Upper lobe of left lung (tissue), 6 donors: ENCODE results near the gene PHETA1. TPM values are rescaled to one million over a fixed set of nuclear protein-coding genes. Genes with fewer than 3 reads are reported as not detected.
A peak's percentile ranks its signal among the peaks of the same experiment; 100 is the strongest.

ENCODE experiments used
- ATAC-seq, 2 donors: fragments of 200-7000 bp; cut with Tn5 transposase; one replicate each; pipeline ENCODE4 v1.9.1; 2022; ENCODE audit warnings: mild to moderate bottlenecking in 2 of 2, moderate library complexity in 2 of 2; ENCODE audit not compliant: low FRiP score in 2 of 2
- DNase-seq, 2 donors: peaks; one replicate each; pipeline ENCODE4 v3.0.0-alpha.2; 2019 to 2020
- H3K27ac ChIP-seq, 4 donors: fragments of 200-600 bp; sonication (generic); one replicate each; pipeline ENCODE4 v1.5.1; 2016 to 2019
- H3K27me3 ChIP-seq, 4 donors: fragments of 200-600 bp; sonication (generic); one replicate each; pipeline ENCODE4 v1.5.1; 2017 to 2019
- H3K36me3 ChIP-seq, 4 donors: fragments of 200-600 bp; sonication (generic); one replicate each; pipeline ENCODE4 v1.5.1; 2016 to 2019
- H3K4me1 ChIP-seq, 4 donors: fragments of 200-600 bp; sonication (generic); one replicate each; pipeline ENCODE4 v1.5.1; 2018 to 2019
- H3K4me3 ChIP-seq, 4 donors: fragments of 200-600 bp; sonication (generic); one replicate each; pipeline ENCODE4 v1.5.1; 2017 to 2019; ENCODE audit warnings: mild to moderate bottlenecking in 2 of 4, moderate library complexity in 1 of 4
- H3K9me3 ChIP-seq, 4 donors: fragments of 200-600 bp; sonication (generic); one replicate each; pipeline ENCODE4 v1.5.1; 2018 to 2019
- EP300 ChIP-seq, 4 donors: sonication (generic); formaldehyde crosslinking; IDR thresholded peaks; one replicate each; pipeline ENCODE4 v1.5.1; 2017; ENCODE audit warnings: antibody characterized with exemption in 4 of 4, control low read depth in 2 of 4
- POLR2A ChIP-seq, 4 donors: fragments of 450-650 bp; IDR thresholded peaks; one replicate each; pipeline ENCODE4 v1.5.1; 2016 to 2017; ENCODE audit warnings: antibody characterized with exemption in 4 of 4, mild to moderate bottlenecking in 2 of 4
- POLR2AphosphoS5 ChIP-seq, 2 donors: sonication (generic); formaldehyde crosslinking; IDR thresholded peaks; one replicate each; pipeline ENCODE4 v1.5.1; 2017; ENCODE audit warnings: antibody characterized with exemption in 2 of 2
- WGBS, 2 donors: methylation state at CpG; one replicate each; pipeline ENCODE4 v1.1.5; 2017 to 2018; 5-methylcytosine and 5-hydroxymethylcytosine counted together
- total RNA-seq, 6 donors: library from RNA; depleted of rRNA in 4 of 6; stranded (reverse); fragments of >200 nt in 4 of 6; gene quantifications; one replicate each; pipeline versions ENCODE4 v1.1.0 to v1.2.1, GENCODE V29; 2016 to 2021
- TF ChIP-seq, protein P1 (sequence below), 6 experiments: fragments of 450-650 bp in 4 of 6; fragments of 200-600 bp in 2 of 6; sonication (generic) in 2 of 6; IDR thresholded peaks; one replicate each; pipeline ENCODE4 v1.5.1; 2016 to 2019; ENCODE audit warnings: antibody characterized with exemption in 6 of 6
- donor health status: DM: no; HTN: no; CAD: no; lungs with moderate emphysema.
- donor health status: DM: no; HTN: yes; CAD: no; lungs with severe emphysema.

PHETA1 gene
- total RNA-seq, 6 donors from 2014 or later = 9.1 to 24.6 (median 21.2) TPM

DNA sequence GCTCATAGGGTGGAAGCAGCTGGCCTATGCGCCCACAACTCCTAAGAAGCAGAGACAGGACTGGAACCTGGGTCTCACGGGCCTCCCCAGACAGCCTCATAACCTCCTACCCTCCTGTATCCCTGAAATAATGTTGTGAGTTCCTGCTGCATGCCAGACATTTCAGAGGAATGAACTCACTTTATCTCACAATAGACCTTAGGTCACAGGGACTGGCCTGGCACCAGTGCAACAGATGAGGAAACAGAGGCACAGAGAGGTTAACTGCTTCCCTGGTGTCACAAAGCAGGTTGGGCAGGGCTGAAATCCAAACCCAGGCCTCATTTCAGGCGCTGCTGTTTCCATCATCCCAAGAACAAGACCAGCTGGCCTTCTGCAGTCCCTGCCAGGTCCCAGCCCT is 5.3 kb downstream of the PHETA1 start:
- Histone ChIP-seq H3K36me3 (peaks cover 0 to 20% (median 7%) of the 10 kb centered on the region in 4 donors), H3K9me3 (no peaks in the 10 kb centered on the region), H3K4me1 (peaks cover 6 to 32% (median 20%) of the 10 kb centered on the region in 4 donors), H3K4me3 (no peak overlapping the region), H3K27ac (no peak overlapping the region), H3K27me3 (no peaks in the 10 kb centered on the region)
- DNase-seq (no peak), ATAC-seq (no peak)
- TF ChIP-seq, protein P1, sequence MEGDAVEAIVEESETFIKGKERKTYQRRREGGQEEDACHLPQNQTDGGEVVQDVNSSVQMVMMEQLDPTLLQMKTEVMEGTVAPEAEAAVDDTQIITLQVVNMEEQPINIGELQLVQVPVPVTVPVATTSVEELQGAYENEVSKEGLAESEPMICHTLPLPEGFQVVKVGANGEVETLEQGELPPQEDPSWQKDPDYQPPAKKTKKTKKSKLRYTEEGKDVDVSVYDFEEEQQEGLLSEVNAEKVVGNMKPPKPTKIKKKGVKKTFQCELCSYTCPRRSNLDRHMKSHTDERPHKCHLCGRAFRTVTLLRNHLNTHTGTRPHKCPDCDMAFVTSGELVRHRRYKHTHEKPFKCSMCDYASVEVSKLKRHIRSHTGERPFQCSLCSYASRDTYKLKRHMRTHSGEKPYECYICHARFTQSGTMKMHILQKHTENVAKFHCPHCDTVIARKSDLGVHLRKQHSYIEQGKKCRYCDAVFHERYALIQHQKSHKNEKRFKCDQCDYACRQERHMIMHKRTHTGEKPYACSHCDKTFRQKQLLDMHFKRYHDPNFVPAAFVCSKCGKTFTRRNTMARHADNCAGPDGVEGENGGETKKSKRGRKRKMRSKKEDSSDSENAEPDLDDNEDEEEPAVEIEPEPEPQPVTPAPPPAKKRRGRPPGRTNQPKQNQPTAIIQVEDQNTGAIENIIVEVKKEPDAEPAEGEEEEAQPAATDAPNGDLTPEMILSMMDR (IDR thresholded peaks at IDR 0.05) = no peak
- TF ChIP-seq EP300 (IDR thresholded peaks at IDR 0.05) (no peak), POLR2AphosphoS5 (IDR thresholded peaks at IDR 0.05) (no peak)
- 84 to 86% methylated on average over 3 of the region's 3 CpGs for WGBS, 2 donors

DNA sequence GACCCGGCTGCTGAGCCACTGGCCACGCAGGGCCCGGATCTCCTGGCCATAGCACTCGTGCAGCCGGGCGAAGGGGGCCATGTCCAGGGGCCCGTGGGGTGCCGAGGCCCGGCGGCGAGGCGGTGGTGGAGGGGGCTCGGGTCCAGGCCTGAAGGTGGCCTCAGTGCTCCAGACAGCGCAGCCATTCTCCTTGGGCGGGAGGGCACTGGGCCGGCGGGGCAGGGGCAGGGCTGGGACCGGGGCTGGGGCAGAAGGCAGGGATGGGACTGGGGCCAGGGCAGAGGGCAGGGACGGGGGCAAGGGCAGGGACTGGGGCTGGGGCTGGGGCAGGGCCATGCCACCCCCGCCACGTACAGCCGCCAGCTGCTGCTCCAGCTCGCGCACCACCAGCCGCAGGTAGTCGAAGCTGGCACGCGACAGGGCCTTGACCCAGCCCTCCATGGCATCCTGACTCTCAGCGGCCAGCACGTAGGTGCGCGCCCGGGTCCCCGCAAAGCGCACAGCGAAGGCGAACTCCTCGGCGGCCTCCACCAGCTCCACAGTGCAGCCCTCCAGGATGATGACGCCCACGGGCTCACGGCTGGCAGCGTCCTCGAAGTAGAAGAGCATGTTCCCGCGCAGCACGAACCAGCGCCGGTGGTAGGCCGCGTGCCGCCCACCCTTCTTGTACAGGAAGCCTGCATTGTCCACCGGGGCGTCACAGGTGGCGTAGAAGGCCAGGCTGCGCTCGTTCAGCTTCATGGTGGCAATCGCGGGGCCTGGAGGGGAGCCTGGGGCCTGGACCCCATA is 6.0 kb downstream of the PHETA1 start:
- Histone ChIP-seq H3K27ac (peak overlapping the region in 2 of 4 donors; percentile 71 to 73), H3K9me3 (no peaks in the 10 kb centered on the region), H3K27me3 (no peaks in the 10 kb centered on the region), H3K4me3 (no peak overlapping the region), H3K4me1 (peaks cover 4 to 29% (median 14%) of the 10 kb centered on the region in 4 donors), H3K36me3 (peaks cover 0 to 20% (median 7%) of the 10 kb centered on the region in 4 donors)
- 96 to 98% methylated on average over 27 to 51 of the region's 59 CpGs for WGBS, 2 donors
- TF ChIP-seq EP300 (IDR thresholded peaks at IDR 0.05) = no peak
- TF ChIP-seq, protein P1 (IDR thresholded peaks at IDR 0.05) = no peak
- TF ChIP-seq POLR2A (IDR thresholded peaks at IDR 0.05) = no peak
- TF ChIP-seq POLR2AphosphoS5 (IDR thresholded peaks at IDR 0.05) = no peak
- DNase-seq = peak in 1 of 2 donors; percentile 84
- ATAC-seq = no peak

DNA sequence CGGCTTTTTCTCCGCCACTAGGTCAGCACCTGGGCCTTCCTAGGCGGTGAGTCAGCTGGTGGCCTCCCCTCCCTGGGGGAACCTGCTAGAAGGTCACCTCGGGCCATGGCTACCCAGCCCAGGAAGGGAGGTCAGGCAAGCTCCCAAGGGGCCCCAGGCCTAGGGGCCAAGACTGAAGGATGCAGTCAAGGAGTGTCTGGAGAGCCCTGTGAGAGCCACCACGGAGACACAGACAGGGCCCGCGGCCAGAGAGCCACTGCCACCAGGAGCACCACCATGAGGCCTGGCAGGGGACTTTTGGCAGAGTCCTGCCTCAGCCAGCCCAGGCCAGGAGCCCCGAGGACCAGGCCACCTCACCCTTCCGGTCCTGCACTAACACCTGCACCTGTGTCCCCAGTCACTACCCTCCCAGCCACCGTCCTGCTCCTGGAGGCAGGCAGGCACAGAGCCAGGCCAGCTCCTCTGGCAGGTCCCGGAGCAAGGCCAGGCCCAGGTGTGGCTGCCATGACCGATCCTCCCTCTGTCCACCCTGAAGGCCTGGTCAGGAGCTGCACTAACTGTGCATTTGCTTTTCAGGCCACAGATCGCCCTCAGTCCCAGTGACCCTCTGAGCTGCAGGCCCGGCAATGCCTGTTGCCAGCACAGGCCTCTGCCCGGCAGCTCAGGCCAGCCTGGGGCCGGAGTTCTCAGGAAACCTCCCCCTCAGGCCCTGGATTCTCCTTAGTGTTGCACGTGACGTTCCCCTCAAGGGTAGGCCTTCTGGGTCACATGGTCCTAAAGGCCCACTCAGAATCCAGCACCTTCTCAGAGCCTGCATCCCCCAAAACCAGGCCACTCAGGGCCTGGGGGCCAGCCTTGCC is 6.9 kb downstream of the PHETA1 start:
- peak in 1 of 4 donors; percentile 8 for TF ChIP-seq POLR2A (IDR thresholded peaks at IDR 0.05)
- TF ChIP-seq POLR2AphosphoS5 (IDR thresholded peaks at IDR 0.05) = no peak
- TF ChIP-seq, protein P1 (IDR thresholded peaks at IDR 0.05) = peak in 1 of 6 experiments; percentile 19
- no peaks in the 10 kb centered on the region for H3K9me3 ChIP-seq
- no peak overlapping the region for H3K4me3 ChIP-seq
- H3K36me3 ChIP-seq = peaks cover 0 to 20% (median 7%) of the 10 kb centered on the region in 4 donors
- peak; percentile 75 to 82 for DNase-seq
- peak; percentile 41 to 83 for ATAC-seq
- H3K27me3 ChIP-seq = no peaks in the 10 kb centered on the region
- peak overlapping the region in 3 of 4 donors; percentile 44 to 73 (median 71) for H3K27ac ChIP-seq
- 75% methylated on average over 12 of the region's 18 CpGs; no CpG with 5 or more reads in 1 of the 2 donors for WGBS, 2 donors
- peaks cover 0 to 20% (median 5%) of the 10 kb centered on the region in 4 donors for H3K4me1 ChIP-seq

DNA sequence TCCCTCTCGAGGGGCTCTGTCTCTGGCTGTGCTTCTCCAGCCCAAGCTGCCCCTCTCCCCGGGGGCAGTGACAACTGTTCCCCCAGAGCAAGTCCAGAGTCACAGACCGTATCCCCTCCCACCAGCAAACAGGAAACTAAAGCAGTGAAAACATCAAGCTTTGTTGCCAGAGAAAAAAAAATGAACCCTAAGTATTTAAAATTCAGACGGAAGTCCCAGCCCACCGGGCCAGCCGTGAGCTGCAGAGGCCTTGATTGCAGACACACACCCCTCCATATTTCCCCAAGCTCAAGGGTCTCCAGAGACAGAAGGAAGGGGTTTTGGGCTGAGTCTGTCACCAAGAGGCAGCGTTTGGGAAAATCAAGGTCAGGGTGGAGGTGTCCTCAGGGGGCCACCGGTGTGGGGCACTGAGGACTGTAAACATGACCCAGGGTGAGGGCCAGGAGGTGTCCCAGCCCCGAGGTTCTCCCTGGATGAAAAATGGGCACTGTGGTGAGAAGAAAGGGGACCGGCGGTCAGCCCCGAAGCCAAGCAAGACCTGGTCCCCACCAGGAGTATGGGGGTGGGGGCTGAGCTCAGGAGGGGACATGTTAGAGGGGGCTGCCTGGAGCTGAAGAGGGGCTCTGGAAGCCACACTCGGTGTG is 7.7 kb downstream of the PHETA1 start:
- ATAC-seq = no peak
- H3K27me3 ChIP-seq = no peaks in the 10 kb centered on the region

More for the DNA sequence above, 7.7 kb downstream of the PHETA1 start:
- DNase-seq = no peak
- 50 to 56% methylated on average over 12 of the region's 13 CpGs for WGBS, 2 donors
- Histone ChIP-seq H3K4me3 (no peak overlapping the region), H3K4me1 (peaks cover 0 to 20% (median 5%) of the 10 kb centered on the region in 4 donors), H3K36me3 (peaks cover 0 to 20% (median 7%) of the 10 kb centered on the region in 4 donors), H3K9me3 (no peaks in the 10 kb centered on the region), H3K27ac (peak overlapping the region in 3 of 4 donors; percentile 44 to 73 (median 71))
- no peak for TF ChIP-seq POLR2A (IDR thresholded peaks at IDR 0.05)
- TF ChIP-seq POLR2AphosphoS5 (IDR thresholded peaks at IDR 0.05) = no peak
- no peak for TF ChIP-seq EP300 (IDR thresholded peaks at IDR 0.05)
- TF ChIP-seq, protein P1 (IDR thresholded peaks at IDR 0.05) = no peak
